Calu3 (cell line): ENCODE results near the gene CACNA1I. TPM values are rescaled to one million over a fixed set of nuclear protein-coding genes. Genes with fewer than 3 reads are reported as not detected.
A peak's percentile ranks its signal among the peaks of the same experiment; 100 is the strongest.

Experiments used
- BruUV-seq: library from RNA; stranded (reverse); fragments of 400-500 nt; replicated peaks from 2 replicates; lab custom pipeline; 2021; lab: Mats Ljungman, UMichigan
- CTCF ChIA-PET: fragments of 300-600 bp; sonication (Branson Sonifier 250); formaldehyde crosslinking; loops from one replicate; lab custom pipeline; 2022; ENCODE audit warnings: antibody characterized with exemption; lab: Charles Lee
- DNase-seq: peaks from one replicate; pipeline ENCODE4 v3.0.0; 2022
- H3K27ac Mint-ChIP-seq: one replicate; pipeline ENCODE4 v1.8.0; 2022; ENCODE audit warnings: mixed read lengths; ENCODE audit not compliant: unreplicated experiment
- H3K27me3 Mint-ChIP-seq: one replicate; pipeline ENCODE4 v1.8.0; 2022; ENCODE audit warnings: mixed read lengths; ENCODE audit not compliant: unreplicated experiment
- H3K36me3 Mint-ChIP-seq: one replicate; pipeline ENCODE4 v1.8.0; 2022; ENCODE audit warnings: mild to moderate bottlenecking, moderate library complexity, mixed read lengths; ENCODE audit not compliant: insufficient read depth, unreplicated experiment
- H3K4me1 Mint-ChIP-seq: one replicate; pipeline ENCODE4 v1.8.0; 2022; ENCODE audit warnings: mild to moderate bottlenecking, low read depth, mixed read lengths; ENCODE audit not compliant: unreplicated experiment
- H3K4me3 Mint-ChIP-seq: one replicate; pipeline ENCODE4 v1.8.0; 2022; ENCODE audit warnings: mild to moderate bottlenecking, low read depth, moderate library complexity, mixed read lengths; ENCODE audit not compliant: unreplicated experiment
- H3K9me3 Mint-ChIP-seq: one replicate; pipeline ENCODE4 v1.8.0; 2022; ENCODE audit warnings: low read depth, mixed read lengths; ENCODE audit not compliant: unreplicated experiment
- intact Hi-C: fragments of 100-400 bp; cut with micrococcal nuclease; formaldehyde crosslinking; loops from one replicate; pipeline ENCODE4 v1.10.0; 2022; ENCODE audit not compliant: unreplicated experiment
- total RNA-seq: library from RNA; stranded (reverse); gene quantifications from 2 replicates; pipeline ENCODE4 v1.2.3, GENCODE V29; 2022
- TF ChIP-seq, protein P1 (sequence below): fragments of 200-600 bp; IDR thresholded peaks from one replicate; pipeline ENCODE4 v1.8.0; 2022; ENCODE audit warnings: antibody characterized with exemption; ENCODE audit not compliant: unreplicated experiment

The CACNA1I gene
- total RNA-seq, 1 experiment from 2014 or later: 0.05 TPM

DNA sequence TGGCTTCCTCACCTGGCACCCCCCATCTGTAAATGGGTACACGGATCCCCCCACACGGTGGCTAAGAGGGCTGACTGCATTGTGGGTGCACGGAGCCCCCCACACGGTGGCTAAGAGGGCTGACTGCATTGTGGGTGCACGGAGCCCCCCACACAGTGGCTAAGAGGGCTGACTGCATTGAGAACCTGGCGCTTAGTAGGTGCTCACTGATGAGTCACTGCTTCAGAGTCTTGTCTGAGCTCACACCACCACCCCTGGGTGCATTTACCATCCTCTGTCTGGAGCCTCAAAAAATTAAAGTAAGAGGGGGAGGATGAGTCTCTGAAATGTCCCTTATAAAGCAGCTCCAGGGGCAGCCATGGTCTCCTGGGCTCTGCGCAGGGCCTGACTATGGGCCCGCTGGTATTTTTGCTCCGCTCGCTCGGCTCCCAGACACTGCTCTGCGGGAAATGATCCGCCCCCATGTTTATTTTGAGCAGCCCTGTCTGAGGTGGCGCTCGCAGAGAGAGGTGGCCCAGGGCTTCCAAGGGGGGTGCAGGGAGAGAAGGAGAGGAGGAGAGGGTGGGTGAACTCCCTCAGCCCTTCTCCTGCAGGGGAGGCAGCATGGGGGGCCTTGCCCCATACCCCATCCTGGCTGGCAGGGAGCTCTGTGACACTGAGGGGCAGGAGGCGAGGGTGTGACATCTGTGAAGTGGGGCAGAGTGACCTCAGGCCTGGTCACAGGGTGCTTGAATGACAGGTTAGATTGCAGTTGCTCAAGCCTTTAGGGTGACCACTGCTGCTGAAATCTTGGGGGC lies 82.6 kb downstream of the CACNA1I start:
- no TSS peak for BruUV-seq
- Mint-ChIP-seq H3K4me3 (no peak overlapping the region), H3K36me3 (no peaks in the 10 kb centered on the region), H3K9me3 (no peaks in the 10 kb centered on the region), H3K27me3 (peaks cover 68% of the 10 kb centered on the region), H3K27ac (no peak overlapping the region), H3K4me1 (no peaks in the 10 kb centered on the region)
- intact Hi-C loops: no loop called here
- TF ChIP-seq, protein P1, sequence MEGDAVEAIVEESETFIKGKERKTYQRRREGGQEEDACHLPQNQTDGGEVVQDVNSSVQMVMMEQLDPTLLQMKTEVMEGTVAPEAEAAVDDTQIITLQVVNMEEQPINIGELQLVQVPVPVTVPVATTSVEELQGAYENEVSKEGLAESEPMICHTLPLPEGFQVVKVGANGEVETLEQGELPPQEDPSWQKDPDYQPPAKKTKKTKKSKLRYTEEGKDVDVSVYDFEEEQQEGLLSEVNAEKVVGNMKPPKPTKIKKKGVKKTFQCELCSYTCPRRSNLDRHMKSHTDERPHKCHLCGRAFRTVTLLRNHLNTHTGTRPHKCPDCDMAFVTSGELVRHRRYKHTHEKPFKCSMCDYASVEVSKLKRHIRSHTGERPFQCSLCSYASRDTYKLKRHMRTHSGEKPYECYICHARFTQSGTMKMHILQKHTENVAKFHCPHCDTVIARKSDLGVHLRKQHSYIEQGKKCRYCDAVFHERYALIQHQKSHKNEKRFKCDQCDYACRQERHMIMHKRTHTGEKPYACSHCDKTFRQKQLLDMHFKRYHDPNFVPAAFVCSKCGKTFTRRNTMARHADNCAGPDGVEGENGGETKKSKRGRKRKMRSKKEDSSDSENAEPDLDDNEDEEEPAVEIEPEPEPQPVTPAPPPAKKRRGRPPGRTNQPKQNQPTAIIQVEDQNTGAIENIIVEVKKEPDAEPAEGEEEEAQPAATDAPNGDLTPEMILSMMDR: no peak
- DNase-seq: no peak
- CTCF ChIA-PET: interaction anchor here (0.5 kb wide), 1 partner anchor 65 kb away, joined by 3 read pairs; no protein-coding TSS in a partner anchor

DNA sequence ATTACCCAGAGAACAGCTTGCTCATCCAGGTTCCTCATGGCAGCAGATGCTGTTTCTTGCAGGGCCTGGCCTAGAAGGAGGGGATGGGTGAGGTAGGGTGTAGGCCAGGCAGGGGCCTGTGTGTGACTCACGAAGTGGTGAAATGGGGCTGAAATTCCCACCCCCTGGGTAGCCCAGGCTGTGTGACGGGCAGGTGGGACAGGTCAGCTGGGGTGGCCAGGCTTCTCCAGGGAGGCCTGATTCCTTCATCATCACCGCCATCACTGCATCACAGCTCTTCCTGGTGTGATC lies 83.2 kb downstream of the CACNA1I start:
- peaks cover 73% of the 10 kb centered on the region for H3K27me3 Mint-ChIP-seq

DNA sequence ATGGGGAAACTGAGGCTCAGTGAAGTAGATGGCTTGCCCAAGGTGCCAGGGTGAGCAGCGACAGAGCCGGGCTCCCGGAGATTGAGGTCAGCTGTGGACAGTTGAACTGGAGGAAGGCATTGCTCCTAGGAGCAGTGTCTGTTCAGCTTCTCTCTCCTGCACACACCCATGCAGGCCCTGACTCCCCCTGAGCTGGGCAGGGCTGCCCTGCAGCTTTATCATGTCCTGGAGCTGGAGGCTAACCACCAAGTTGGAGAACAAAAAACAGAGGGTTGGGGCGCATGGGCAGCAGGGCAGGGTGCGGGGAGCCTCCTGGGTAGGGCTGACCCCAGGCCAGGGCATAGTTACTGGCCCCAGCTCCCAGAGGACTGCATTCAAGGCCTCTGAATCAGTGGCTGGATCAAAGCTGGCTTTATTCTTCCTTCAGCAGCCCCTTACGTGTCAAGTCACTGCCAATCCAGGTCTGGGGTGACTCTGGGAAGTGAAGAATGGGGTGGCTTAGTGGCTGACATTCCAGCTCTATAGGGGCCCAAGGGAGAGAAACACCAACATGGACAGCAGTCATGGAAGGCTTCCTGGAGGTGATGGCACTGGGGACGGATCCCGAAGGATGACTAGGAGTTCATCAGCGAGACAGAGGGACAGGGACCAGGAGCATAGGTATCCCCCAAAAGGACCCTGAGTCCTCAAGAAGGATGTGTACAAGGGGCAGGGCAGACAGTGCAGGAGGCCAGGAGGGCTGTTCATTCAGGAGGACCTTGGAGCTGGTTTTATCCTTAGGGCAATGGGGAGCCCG lies 83.8 kb downstream of the CACNA1I start:
- TF ChIP-seq, protein P1: no peak
- H3K36me3 Mint-ChIP-seq: no peaks in the 10 kb centered on the region
- intact Hi-C loops: no loop called here
- H3K4me1 Mint-ChIP-seq: no peaks in the 10 kb centered on the region
- no peak for DNase-seq
- no peaks in the 10 kb centered on the region for H3K9me3 Mint-ChIP-seq
- no TSS peak for BruUV-seq
- H3K27me3 Mint-ChIP-seq: peaks cover 79% of the 10 kb centered on the region
- H3K4me3 Mint-ChIP-seq: no peak overlapping the region
- CTCF ChIA-PET: interaction anchor here (0.5 to 0.6 kb wide), 2 partner anchors 66 to 110 kb away, joined by 3 read pairs; no protein-coding TSS in a partner anchor
- H3K27ac Mint-ChIP-seq: no peak overlapping the region

More for the DNA sequence above, 83.2 kb downstream of the CACNA1I start:
- intact Hi-C loops: no loop called here
- H3K9me3 Mint-ChIP-seq: no peaks in the 10 kb centered on the region
- TF ChIP-seq, protein P1: no peak
- CTCF ChIA-PET: interaction anchor here (0.5 kb wide), 1 partner anchor 66 kb away, joined by 3 read pairs; no protein-coding TSS in a partner anchor
- no peak overlapping the region for H3K4me3 Mint-ChIP-seq
- no peak overlapping the region for H3K27ac Mint-ChIP-seq
- no peaks in the 10 kb centered on the region for H3K4me1 Mint-ChIP-seq
- DNase-seq: no peak
- no peaks in the 10 kb centered on the region for H3K36me3 Mint-ChIP-seq
- no TSS peak for BruUV-seq

DNA sequence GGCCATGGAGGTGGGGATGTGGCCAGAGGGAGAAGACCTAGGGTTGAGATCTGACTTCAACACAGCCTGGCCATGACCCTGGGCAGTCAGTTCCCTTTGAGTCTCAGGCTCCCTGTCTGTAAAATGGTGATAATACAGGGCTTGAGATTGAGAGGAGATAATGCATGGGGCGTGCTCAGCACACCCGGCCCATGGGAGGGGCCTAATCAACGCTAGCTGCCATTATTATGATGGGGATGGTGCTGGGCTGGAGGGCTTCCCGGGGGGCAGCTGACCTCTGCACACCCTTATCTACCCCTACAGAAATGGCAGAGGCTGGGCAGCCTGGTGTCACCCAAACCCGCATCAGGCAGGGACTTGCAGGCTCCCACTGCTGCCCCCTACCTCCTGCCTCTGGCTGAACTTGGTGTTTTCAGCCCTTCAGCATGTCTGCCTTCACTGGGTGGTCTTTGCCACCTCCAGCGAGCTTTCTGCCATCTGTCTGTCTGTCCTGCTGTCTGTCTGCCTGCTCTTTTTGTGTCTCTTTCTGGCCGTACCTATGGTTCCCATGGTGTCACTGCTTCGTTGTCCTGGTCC lies 84.5 kb downstream of the CACNA1I start:
- CTCF ChIA-PET: no interaction called here
- no peak overlapping the region for H3K27ac Mint-ChIP-seq
- no TSS peak for BruUV-seq

More for the DNA sequence above, 84.5 kb downstream of the CACNA1I start:
- TF ChIP-seq, protein P1: peak; percentile 33
- H3K27me3 Mint-ChIP-seq: peaks cover 84% of the 10 kb centered on the region
- no peak for DNase-seq
- H3K36me3 Mint-ChIP-seq: no peaks in the 10 kb centered on the region
- intact Hi-C loops: no loop called here
- no peaks in the 10 kb centered on the region for H3K4me1 Mint-ChIP-seq
- no peak overlapping the region for H3K4me3 Mint-ChIP-seq
- no peaks in the 10 kb centered on the region for H3K9me3 Mint-ChIP-seq
